Activated gamma-delta T cell treated with Interleukin-2 at 50 U/mL for 16 hours (primary cell): ENCODE results near the gene CD86.
"Not testable (repeated sequence)": the region's sequence is repeated elsewhere in the genome, so short reads cannot be mapped to it uniquely, and the experiment has no call there.

Experiments used
- DNase-seq: peaks from one replicate; pipeline ENCODE4 v3.0.0-alpha.2; 2020

CD86 gene

DNA sequence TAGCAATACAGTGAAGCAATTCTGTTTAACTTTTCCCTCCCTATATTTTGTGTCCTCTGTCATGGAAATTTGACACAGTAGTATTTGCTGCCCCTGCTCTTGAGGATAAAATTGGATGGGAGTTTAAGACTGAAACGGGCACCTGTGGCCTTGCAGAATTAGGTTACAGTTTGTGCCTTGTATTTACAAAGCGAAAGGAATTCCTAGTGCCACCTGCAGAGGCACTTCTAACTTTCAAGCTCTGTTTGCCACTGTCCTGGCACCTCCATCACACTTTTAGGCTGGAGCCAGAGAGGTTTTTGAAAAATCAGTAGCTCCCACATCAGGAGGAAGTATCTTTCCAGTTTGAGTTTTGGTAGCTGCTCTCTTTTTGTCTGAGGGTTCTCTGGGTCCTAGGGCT, 39.5 kb downstream of the CD86 start:
- no peak for DNase-seq

DNA sequence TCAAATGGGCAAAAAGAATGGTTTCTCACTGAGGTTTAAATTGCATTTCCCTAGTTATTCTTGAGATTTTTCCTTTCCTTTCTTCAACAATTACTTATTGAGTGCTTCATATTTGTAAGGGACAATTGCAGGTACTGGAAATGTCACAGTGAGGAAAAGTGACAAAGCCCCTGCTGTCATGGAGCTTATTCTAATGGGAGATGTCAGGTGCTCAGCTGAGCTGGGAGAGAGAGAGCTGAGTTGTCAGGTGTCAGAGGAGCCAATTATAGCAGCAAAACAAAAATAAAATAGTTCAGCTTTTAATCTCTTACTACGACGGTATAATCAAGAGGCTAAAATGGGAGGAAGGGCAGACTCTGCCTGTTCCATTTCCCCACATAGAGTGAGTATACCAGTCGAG, 42.0 kb downstream of the CD86 start:
- DNase-seq: no peak

DNA sequence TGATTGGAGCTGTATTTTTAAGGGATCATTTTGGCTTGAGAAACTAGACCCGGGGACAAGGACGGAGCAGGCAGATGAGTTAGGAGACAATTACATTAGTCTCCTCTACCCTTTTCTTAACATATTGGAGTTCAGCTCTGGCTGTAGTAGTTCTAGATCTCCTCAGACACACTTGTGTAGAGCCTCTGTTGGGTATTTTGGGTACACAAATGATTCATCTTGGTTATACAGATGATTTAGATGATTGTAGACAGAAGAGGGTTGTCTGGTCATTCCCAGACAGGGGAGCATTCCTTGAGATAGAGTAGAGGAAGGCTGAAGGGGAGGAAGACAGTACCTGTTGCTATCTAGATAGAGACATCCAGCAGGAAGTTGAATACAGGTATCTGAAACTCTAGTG, 43.4 kb downstream of the CD86 start:
- DNase-seq: no peak

DNA sequence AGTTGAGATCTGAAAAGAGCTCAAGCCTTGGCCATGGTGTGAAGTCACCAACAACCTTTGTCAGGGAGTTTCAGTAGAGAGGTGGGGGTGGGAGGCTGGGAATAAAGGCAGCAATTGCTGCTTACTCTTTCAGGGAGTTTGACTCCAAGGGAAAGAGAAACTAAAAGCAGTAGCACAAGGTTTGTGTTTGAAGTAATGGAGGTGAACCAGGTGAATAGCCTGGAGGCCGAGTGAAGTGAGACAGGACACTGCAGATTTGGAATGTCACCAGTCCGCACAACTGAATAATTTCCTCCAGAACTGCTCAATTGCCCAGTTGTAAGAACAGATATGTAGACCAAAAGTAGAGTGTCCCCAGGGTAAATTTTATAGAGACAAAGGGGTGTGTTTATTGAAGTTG, 44.1 kb downstream of the CD86 start:
- no peak for DNase-seq

DNA sequence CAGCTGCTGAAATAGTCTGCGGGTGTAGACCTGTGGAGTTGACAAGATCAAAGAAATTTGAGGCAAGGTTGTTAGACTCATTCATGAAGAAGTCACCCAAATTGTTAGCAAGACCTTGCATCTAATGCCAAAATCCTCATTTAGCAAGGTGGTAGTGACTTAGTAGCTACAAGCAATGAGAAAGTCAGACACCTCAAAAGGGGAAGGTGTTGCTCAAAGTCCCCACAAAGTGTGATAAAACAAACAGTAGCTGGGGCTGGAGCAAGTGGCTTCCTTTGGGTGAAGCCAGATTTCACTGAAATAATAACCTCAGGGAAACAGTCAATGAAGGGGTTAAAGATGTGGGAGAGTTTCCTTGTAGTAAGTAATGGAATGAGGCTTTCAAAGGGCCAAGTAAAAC, 44.9 kb downstream of the CD86 start:
- DNase-seq: no peak

DNA sequence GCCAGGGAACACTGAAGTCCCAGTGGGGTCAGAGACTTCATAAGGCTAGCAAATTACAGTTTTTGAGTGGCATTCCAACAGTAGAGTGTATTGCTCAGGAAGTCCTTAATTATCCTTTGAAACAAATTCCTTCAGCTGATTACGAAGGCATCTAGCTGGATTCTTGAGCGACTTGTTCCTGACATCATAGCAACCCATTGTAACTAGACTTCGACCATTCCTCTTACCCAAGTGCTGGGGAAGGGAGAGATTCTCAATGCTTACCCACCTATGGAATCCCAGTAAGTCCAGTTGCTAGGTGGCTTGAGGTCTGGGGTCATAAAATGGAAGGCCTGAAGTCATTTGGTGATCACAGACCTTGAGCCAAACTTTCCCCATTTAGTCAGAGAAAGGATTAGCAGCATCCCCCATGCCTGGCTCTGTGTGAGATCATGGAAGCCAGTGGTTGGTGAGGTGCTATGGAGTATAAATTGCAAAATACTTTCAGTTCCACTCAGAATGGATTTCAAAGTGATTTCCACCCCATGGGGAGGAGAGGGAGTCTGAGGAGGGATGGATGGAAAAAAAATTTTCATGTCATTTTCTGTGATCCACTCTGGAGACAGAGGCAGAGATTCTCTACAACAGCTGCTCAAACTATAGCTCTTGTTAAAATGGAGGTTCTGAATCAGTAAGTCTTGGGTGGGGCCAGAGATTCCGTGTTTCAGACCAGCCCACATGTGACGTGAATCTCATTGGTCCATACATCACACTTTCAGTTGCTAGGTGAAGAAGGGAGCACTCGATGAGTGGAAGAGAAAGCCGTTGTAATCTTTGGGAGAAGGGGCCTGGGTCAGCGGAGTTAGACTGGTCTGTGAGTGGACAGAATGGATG, 45.7 kb downstream of the CD86 start:
- no peak for DNase-seq

DNA sequence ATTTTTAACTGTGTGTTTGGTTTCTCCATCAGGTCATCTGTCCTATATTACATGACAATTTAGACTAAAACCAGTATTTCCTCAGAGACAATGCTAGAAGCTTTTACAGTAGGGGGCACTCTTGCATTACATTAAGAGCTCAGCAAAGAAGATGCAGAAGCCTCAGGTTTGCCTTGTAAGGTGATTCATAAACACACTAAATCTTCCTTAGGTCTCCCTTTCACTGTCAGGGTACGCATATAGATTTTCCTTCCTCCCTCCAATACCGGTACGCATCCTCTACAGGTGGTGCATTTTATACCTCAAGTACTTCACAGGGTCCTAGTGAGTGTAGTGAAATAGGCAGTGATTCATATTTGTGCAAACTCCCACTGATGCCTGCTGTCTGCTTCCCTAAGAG, 46.5 kb downstream of the CD86 start:
- DNase-seq: no peak

DNA sequence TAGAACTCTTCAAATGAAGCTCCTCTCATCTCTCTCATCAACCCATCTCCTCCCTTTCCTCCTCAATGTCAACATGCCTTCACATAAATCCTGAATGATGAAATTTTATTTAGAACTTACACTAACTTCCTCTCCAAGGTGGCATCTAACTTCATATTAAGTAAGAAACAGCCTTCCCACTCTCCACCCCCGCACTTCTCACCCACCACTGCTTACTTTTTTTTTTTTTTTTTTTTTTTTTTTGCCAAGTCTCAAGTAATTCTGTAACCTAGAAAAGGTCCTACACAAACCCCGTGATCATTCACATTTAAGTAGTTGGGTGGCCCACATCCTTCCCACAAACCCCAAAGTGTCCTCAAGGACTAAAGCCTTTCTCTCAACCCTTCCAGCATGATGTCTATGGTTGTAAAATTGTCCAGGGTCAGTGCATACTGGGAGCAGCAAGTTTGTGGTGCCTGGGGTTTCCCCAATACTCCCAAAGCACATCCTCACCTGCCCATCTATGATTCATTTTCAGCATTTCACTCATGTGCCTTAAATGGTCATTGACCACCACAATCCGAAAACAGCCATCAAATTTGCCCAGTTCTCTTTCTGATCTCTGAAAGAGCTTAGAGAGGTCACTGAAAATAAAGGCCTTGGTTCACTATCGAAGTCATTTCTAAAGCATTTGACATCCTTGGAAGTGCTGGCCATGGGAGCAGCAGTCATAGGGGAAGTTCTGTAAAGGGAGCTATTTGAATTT, 47.2 kb downstream of the CD86 start:
- no peak for DNase-seq

DNA sequence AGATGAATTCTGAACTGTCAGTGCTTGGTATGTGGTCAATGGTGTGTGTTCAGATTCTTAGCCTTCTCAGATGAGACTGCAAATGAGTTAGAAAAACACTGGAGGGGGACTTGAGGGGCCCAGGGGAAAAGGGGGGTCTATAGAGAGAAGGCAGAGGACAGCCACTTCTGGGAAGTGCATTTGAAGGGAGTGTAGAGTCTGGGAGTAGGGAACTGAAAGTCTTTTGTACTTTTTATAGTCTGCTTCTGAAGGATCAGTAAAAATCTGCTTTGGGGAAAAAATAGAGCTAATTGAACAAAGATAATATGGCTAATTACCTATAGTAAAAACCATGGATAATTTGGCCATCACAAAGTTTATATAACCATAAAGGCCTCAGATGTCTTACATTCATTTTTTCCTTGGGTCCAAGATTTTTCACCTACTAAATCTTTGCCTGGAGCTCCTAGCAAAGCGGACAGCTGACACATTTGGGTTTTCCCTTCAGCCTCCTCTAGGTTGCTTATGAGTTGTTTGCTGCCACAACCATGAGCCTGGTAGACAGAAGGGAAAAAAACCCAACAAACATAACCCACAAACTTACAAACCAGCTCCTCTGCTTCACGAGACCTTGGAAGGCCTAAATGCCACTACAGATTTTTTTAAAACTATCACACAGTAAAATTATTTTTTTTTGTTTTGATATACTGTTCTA, 48.8 kb downstream of the CD86 start:
- DNase-seq: no peak

DNA sequence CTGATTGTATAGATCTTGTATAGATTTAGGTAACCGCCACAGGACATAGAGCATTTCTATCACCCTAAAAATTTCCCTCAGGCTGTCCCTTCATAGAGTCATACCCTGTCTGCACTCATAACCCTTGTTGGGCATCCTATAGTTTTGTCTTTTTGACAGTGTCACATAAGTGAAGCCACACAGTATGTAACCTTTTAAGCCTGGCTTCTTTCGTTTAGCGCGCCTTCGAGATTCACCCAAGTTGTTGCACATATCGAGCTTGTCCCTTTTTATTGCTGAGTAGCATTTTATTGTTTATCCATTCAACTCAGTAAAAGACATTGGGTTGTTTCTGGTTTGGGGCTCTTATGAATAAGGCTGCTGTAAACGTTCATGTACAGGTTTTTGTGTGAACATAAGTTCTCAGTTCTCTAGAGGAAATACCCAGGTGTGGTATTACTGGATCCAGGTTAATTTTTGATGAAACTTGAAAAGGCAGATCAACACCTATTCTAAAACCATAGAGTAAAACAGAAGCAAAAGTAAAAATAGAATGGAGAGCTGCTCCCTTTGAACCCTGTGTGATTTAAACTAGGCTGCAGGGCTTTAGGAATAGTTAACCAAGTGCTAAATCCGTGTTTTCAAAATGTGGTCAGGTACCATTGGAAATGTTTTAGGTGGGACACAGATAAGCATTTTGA, 49.5 kb downstream of the CD86 start:
- DNase-seq: no peak

DNA sequence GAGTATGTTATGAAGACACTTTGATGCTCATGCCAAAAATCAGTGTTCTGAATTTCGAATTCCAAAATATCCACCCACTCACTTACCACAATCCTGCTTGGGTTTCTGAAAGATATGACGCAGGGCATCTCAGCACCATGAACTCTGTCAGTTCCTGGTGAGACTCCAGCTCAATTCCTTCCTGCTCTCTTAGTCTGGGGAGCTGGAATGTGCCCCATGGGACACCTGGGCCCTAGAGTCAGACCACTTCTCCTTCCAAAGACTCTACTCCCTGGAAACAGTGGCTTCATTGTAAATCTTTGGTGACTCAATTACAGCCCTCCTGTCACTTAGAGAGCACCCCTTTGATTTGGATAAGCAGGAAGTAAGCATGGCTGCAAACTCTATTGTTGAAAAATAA, 50.5 kb downstream of the CD86 start:
- no peak for DNase-seq

DNA sequence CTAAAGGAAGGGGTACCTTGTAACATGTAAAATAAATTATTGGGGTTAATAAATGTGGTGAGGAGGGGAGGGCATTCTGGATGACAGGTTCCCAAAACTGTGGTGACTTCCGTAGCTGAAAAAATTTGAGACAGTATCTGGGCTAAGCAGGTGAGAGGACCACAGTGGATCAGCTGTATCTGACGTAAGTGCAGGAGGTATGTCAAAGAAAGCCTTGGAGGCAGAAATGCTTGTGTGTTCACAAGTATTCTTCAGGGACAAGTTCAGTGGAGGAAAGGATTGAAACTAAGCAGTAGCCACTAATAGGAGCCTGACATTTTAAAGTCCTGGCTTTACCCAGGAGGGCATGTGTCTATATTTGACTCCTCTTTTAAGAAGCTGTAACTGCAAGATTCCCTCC, 52.0 kb downstream of the CD86 start:
- no peak for DNase-seq

DNA sequence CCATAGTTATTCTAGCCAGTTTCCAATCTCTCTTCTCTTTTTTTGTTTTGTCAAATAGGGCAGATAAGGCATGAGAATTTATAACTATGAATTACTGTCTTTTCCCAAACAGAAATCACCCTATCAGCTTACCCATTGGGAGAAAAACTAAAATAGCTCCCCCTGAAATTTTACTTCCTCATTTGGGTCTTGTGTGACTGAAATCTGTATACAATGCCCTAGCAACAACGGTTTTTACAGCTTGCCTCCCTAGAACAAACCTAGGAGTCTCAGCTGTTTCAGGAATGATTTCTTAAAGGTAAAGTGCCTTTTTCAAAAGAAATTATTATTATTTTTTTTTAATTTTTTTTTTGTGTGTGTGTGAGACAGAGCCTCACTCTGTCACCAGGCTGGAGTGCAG, 56.8 kb downstream of the CD86 start:
- DNase-seq: no peak

DNA sequence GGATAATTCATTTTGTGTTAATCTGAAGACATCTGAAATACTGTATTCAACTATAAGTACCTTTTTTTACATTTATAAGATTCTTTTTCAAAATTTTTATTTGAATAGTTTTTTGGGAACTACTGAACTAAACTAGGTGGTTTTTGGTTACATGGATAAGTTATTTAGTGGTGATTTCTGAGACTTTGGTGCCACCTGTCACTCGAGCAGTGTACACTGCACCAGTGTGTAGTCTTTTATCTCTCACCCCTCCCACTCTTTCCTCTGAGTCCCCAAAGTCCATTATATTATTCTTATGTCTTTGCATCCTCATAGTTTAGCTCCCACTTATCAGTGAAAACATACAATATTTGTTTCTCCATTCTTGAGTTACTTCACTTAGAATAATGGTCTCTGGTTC, 57.6 kb downstream of the CD86 start:
- no peak for DNase-seq

DNA sequence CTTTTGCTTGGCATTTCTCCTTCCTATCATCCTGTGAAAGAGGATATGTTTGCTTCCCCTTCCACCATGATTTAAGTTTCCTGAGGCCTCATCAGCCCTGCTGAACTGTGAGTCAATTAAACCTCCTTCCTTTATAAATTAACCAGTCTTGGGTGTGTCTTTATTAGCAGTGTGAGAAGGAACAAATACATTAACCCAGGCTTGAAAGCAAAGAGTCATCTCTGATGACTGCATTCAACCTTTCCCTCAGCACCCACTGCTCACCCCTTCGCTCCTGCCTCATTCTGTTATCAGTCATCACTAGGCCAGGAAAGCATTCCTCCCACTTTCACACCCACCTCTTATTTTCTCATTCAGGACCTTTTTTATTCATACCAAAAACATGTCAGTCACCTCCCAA, 68.7 kb downstream of the CD86 start:
- DNase-seq: no peak

DNA sequence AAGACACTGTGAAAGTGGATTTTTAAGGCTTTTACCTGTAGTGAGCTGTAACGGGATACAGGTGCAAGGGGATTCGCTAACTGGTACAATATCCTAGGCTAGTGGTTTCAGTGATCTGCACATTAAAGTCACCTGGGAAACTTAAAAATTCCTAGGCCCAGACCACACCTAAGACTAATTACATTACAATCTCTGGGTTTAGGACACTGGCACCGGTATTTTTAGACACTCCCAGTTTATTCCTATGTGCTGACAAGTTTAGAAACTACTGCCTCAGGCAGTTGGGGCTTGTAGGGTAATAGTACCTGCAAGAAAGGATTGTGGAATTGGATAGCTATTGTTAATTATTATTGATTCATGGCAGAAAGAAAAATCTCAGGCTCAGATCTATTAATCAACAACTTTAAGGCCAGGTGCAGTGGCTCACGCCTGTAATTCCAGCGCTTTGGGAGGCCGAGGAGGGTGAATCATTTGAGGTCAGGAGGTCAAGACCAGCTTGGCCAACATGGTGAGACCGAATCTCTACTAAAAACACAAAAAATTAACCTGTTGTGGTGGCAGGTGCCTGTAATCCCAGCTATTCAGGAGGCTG, 77.9 kb downstream of the CD86 start:
- no peak for DNase-seq

DNA sequence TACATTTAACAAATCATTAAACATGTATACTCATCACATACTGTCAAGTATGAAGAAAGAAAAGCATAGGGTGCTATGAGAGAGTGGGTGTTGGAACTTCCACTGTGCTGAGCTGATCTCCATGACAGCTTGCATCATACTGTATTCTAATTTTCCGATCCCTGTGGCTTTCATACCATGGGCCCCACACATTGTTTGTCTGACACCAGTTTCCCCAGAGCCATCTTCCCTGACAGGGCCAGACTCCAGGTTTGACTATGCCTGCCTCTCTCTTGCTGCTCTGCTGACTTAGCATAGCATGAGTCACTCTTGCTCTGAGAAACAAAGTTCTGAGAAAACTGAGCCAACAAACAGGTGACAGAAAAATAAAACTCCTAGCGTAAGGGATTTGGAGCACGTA, 91.3 kb downstream of the CD86 start:
- no peak for DNase-seq

DNA sequence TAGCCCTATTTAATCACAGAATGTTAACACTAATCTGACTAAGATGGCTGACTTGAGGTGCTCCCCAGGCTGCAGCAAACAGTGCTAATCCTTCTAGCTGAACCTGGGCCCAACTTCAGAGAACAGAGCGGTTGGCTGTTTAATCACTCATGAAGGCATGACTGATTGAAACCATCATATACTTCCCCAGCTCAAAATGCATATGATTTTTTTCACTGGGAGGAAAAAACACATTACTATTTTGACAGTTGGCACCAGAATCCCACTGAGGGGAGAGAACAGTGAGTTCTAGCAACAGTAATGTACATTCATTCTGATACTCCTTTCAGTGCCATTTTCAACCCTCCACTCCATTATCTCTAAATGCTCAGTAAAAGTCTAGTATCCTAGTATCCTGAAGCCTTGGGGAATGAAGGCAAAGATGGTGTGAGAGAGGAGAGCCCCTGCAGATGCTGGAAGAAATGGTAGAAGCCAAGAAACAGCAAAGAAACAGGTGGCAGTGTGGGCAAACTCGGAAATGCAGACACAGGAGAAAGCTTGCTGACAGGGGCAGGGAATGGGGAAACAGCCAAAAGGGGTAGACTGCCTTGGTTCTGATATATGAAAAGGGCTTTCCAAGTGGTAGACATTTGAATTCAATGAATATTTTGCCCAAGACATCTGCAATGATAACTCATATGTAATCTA, 93.9 kb downstream of the CD86 start:
- DNase-seq: no peak

DNA sequence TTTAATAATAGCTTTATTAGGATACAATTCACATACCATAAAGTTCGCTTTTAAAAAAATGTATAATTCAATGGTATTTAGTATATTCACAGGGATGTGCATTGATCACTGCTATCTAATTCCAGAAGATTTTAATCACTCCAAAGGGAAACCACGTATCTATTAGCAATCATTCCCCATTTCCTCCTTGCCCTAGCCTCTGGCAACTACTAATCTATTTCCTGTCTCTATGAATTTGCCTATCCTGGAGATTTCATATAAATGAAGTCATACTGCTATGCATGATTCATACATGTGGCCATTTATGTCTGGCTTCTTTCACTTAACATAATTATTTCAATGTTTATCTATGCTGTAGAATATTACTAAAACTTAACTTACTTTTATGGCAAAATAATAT, 96.3 kb downstream of the CD86 start:
- DNase-seq: no peak

DNA sequence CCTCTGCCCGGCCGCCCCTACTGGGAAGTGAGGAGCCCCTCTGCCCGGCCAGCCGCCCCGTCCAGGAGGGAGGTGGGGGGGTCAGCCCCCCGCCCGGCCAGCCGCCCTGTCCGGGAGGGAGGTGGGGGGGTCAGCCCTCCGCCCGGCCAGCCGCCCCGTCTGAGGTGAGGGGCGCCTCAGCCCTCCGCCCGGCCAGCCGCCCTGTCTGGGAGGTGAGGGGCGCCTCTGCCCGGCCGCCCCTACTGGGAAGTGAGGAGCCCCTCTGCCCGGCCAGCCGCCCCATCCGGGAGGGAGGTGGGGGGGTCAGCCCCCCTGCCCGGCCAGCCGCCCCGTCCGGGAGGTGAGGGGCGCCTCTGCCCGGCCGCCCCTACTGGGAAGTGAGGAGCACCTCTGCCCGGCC, 109.8 kb downstream of the CD86 start:
- DNase-seq: not testable (repeated sequence)

DNA sequence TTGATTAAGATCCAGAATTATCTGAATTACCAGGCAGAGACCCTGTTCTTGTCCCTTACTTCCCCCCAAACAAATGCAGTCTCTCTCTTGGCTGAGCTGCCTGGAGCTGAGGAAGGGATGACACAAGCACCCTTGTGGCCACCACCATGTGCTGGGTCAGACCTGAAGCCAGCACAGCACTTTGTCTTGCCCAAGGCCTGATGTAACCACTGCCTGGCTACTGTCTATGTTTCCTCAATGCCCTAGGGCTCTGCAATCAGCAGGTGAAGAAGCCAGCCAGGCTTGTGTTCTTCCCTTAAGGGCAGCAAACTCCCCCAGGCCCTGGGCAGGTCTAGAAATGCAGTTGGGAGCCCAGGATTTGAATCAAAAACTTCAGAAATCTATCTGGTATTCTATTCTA, 112.5 kb downstream of the CD86 start:
- DNase-seq: no peak

DNA sequence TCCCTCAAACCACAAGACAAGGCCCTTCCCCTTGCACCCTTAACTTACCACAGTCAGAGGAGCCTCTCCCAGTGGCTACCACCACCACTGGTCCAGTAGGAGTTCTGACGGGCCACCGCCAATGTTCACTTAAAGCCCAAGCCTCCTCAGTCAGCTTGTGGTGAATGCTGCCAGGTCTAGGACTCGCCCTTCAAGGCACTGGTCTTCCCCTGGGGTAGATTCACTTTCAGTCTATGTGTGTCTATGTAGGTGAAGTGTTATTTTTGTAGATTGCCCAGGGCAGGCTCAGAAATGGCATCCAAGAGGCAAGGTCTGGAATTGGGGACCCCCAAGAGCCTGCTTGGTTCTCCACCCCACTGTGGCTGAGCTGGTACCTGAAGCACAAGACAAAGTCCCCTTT, 112.9 kb downstream of the CD86 start:
- no peak for DNase-seq
